DOHH2 (cell line): ENCODE results near the gene PIM3.

Source experiments
- H3F3A ChIP-seq: fragments of 200-600 bp; sonication (generic), shearing (Covaris generic); 2 replicates; pipeline ENCODE4 v1.6.0; 2016; ENCODE audit warnings: antibody characterized with exemption, mild to moderate bottlenecking; ENCODE audit not compliant: control insufficient read depth, insufficient read depth
- H3K27ac ChIP-seq: fragments of 200-600 bp; sonication (generic); 2 replicates; pipeline ENCODE4 v1.5.1; 2014; ENCODE audit warnings: low read depth, mild to moderate bottlenecking, low read length, moderate library complexity
- H3K27me3 ChIP-seq: fragments of 200-600 bp; sonication (generic); 2 replicates; pipeline ENCODE4 v1.6.1; 2014; ENCODE audit warnings: mild to moderate bottlenecking, low read length, mixed read lengths; ENCODE audit not compliant: control insufficient read depth
- H3K36me3 ChIP-seq: fragments of 200-600 bp; sonication (generic); 2 replicates; pipeline ENCODE4 v1.6.1; 2014; ENCODE audit warnings: mild to moderate bottlenecking, low read length, moderate library complexity, mixed read lengths; ENCODE audit not compliant: control insufficient read depth
- H3K4me1 ChIP-seq: fragments of 200-600 bp; sonication (generic); 2 replicates; pipeline ENCODE4 v1.6.1; 2014; ENCODE audit warnings: mild to moderate bottlenecking, low read length, mixed read lengths; ENCODE audit not compliant: control insufficient read depth
- H3K4me2 ChIP-seq: fragments of 200-600 bp; sonication (generic); 2 replicates; pipeline ENCODE4 v1.6.0; 2014; ENCODE audit warnings: mild to moderate bottlenecking, low read length, moderate library complexity
- H3K4me3 ChIP-seq: fragments of 200-600 bp; sonication (generic); 2 replicates; pipeline ENCODE4 v1.5.1; 2014; ENCODE audit warnings: mild to moderate bottlenecking, low read length, mixed read lengths
- H3K79me2 ChIP-seq: fragments of 200-600 bp; sonication (generic); 2 replicates; pipeline ENCODE4 v1.6.1; 2014; ENCODE audit warnings: mild to moderate bottlenecking, low read length, mixed read lengths; ENCODE audit not compliant: control insufficient read depth
- H3K9me2 ChIP-seq: fragments of 200-600 bp; sonication (generic); replicated peaks from 2 replicates; pipeline ENCODE4 v1.6.1; 2014; ENCODE audit warnings: mild to moderate bottlenecking, low read length, mixed read lengths; ENCODE audit not compliant: control insufficient read depth
- H3K9me3 ChIP-seq: fragments of 200-600 bp; sonication (generic); 2 replicates; pipeline ENCODE4 v1.6.1; 2014; ENCODE audit warnings: antibody characterized with exemption, low read length, mixed read lengths; ENCODE audit not compliant: control insufficient read depth, insufficient read depth
- H4K20me1 ChIP-seq: fragments of 200-600 bp; sonication (generic); 2 replicates; pipeline ENCODE4 v1.6.0; 2014; ENCODE audit warnings: low read depth, mild to moderate bottlenecking, antibody characterized with exemption, low read length, moderate library complexity; ENCODE audit not compliant: control insufficient read depth, insufficient read depth
- CTCF ChIP-seq: fragments of 200-600 bp; sonication (generic); IDR thresholded peaks from one replicate; pipeline ENCODE4 v1.5.1; 2014; ENCODE audit warnings: antibody characterized with exemption, mild to moderate bottlenecking, low read depth, low read length; ENCODE audit not compliant: poor library complexity, severe bottlenecking
- EZH2phosphoT487 ChIP-seq: fragments of 200-600 bp; sonication (generic); IDR thresholded peaks from 2 replicates; pipeline ENCODE4 v1.6.1; 2017; ENCODE audit warnings: borderline replicate concordance, mild to moderate bottlenecking, antibody characterized with exemption, low read length, moderate library complexity, mixed read lengths

The PIM3 gene

GRCh38 chr22:50000587-50001387, 40.2 kb downstream of the PIM3 start:
- H3K27ac ChIP-seq: no peak overlapping the region
- peaks cover 4% of the 10 kb centered on the region for H3K27me3 ChIP-seq
- TF ChIP-seq CTCF: no peak
- TF ChIP-seq EZH2phosphoT487: no peak
- H3F3A ChIP-seq: no peaks in the 10 kb centered on the region
- H3K4me2 ChIP-seq: no peak overlapping the region
- no peaks in the 10 kb centered on the region for H4K20me1 ChIP-seq
- no peaks in the 10 kb centered on the region for H3K36me3 ChIP-seq
- no peaks in the 10 kb centered on the region for H3K9me3 ChIP-seq
- H3K79me2 ChIP-seq: no peaks in the 10 kb centered on the region
- peaks cover 13% of the 10 kb centered on the region for H3K4me1 ChIP-seq
- no peak overlapping the region for H3K4me3 ChIP-seq
- H3K9me2 ChIP-seq: no peaks in the 10 kb centered on the region

- TF ChIP-seq CTCF: peak; percentile 10
- TF ChIP-seq EZH2phosphoT487: no peak
Measured at GRCh38 chr22:50001388-50002231, 41.0 kb downstream of the PIM3 start.

GRCh38 chr22:50002791-50003190, 42.2 kb downstream of the PIM3 start:
- 0 out of 2 replicates have a peak, but pooled peaks cover 2% of the 10 kb centered on the region for H3K4me1 ChIP-seq
- H3F3A ChIP-seq: no peaks in the 10 kb centered on the region
- no peaks in the 10 kb centered on the region for H3K36me3 ChIP-seq
- no peaks in the 10 kb centered on the region for H4K20me1 ChIP-seq
- peaks cover 4% of the 10 kb centered on the region for H3K27me3 ChIP-seq
- no peaks in the 10 kb centered on the region for H3K9me3 ChIP-seq
- H3K79me2 ChIP-seq: no peaks in the 10 kb centered on the region
- TF ChIP-seq EZH2phosphoT487: no peak
- no peak for TF ChIP-seq CTCF
- H3K4me3 ChIP-seq: no peak overlapping the region
- H3K4me2 ChIP-seq: no peak overlapping the region
- no peaks in the 10 kb centered on the region for H3K9me2 ChIP-seq
- H3K27ac ChIP-seq: no peak overlapping the region

More at GRCh38 chr22:50001388-50002231, 41.0 kb downstream of the PIM3 start:
- Histone ChIP-seq H3K9me2 (no peaks in the 10 kb centered on the region), H3K4me3 (no peak overlapping the region), H3F3A (no peaks in the 10 kb centered on the region), H3K9me3 (no peaks in the 10 kb centered on the region), H3K27me3 (peaks cover 4% of the 10 kb centered on the region), H3K4me1 (peaks cover 12% of the 10 kb centered on the region), H4K20me1 (no peaks in the 10 kb centered on the region), H3K27ac (no peak overlapping the region), H3K36me3 (no peaks in the 10 kb centered on the region), H3K79me2 (no peaks in the 10 kb centered on the region), H3K4me2 (no peak overlapping the region)
